Measurements from ENCODE around the gene RAB44.

DNA sequence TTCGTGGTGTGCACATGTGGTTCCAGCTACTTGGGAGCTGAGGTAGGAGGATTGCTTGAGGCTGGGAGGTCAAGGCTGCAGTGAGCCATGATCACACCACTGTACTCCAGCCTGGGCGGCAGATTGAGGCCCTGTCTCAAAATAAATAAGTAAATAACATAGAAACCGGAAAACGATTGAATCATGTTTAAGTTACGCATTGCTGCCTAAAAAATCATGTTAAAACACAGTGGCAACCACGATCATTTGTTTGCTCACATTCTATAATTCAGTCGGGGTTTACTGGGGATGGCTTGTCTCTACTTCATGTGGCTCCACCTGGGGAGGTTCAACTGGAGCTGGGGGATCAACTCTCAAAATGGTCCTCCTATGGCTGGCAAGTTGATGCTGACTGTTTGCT lies 27.4 kb upstream of the RAB44 start:
- TF ChIP-seq, protein P1, sequence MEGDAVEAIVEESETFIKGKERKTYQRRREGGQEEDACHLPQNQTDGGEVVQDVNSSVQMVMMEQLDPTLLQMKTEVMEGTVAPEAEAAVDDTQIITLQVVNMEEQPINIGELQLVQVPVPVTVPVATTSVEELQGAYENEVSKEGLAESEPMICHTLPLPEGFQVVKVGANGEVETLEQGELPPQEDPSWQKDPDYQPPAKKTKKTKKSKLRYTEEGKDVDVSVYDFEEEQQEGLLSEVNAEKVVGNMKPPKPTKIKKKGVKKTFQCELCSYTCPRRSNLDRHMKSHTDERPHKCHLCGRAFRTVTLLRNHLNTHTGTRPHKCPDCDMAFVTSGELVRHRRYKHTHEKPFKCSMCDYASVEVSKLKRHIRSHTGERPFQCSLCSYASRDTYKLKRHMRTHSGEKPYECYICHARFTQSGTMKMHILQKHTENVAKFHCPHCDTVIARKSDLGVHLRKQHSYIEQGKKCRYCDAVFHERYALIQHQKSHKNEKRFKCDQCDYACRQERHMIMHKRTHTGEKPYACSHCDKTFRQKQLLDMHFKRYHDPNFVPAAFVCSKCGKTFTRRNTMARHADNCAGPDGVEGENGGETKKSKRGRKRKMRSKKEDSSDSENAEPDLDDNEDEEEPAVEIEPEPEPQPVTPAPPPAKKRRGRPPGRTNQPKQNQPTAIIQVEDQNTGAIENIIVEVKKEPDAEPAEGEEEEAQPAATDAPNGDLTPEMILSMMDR (conservative IDR thresholded peaks at IDR 0.05; ENCODE audit: low read depth, low read length), result no peak
- TF ChIP-seq RFX5 (IDR thresholded peaks at IDR 0.05; ENCODE audit: low read depth, low read length) (no peak), CHD1 (IDR thresholded peaks at IDR 0.05; ENCODE audit: low read depth, low read length) (no peak), POLR2A (IDR thresholded peaks at IDR 0.05; ENCODE audit: low read depth, low read length) (no peak), RCOR1 (IDR thresholded peaks at IDR 0.05; ENCODE audit: insufficient replicate concordance, low read length) (no peak), SMC3 (IDR thresholded peaks at IDR 0.05; ENCODE audit: low read depth, low read length) (no peak), CEBPB (IDR thresholded peaks at IDR 0.05; ENCODE audit: low read depth, low read length) (no peak), FOS (IDR thresholded peaks at IDR 0.05; ENCODE audit: low read depth, low read length) (no peak), NFE2L2 (IDR thresholded peaks at IDR 0.05; ENCODE audit: low read depth, low read length) (no peak), RAD21 (IDR thresholded peaks at IDR 0.05; ENCODE audit: low read length) (no peak)
- TF ChIP-seq, protein P2, sequence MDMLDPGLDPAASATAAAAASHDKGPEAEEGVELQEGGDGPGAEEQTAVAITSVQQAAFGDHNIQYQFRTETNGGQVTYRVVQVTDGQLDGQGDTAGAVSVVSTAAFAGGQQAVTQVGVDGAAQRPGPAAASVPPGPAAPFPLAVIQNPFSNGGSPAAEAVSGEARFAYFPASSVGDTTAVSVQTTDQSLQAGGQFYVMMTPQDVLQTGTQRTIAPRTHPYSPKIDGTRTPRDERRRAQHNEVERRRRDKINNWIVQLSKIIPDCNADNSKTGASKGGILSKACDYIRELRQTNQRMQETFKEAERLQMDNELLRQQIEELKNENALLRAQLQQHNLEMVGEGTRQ (IDR thresholded peaks at IDR 0.05; ENCODE audit: low read depth, low read length), result no peak
- TF ChIP-seq, protein P3, sequence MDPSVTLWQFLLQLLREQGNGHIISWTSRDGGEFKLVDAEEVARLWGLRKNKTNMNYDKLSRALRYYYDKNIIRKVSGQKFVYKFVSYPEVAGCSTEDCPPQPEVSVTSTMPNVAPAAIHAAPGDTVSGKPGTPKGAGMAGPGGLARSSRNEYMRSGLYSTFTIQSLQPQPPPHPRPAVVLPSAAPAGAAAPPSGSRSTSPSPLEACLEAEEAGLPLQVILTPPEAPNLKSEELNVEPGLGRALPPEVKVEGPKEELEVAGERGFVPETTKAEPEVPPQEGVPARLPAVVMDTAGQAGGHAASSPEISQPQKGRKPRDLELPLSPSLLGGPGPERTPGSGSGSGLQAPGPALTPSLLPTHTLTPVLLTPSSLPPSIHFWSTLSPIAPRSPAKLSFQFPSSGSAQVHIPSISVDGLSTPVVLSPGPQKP (IDR thresholded peaks at IDR 0.05; ENCODE audit: borderline replicate concordance, low read depth, low read length), result no peak

Measured in IMR-90 (cell line).